HUDEP-2 (cell line): Measurements from ENCODE around the gene GABRG3.

Experiments
- DNase-seq, 76 experiments: peaks; one replicate each; lab custom pipeline; 2025; ENCODE audit not compliant: unreplicated experiment in 76 of 76; lab: John Stamatoyannopoulos, UW

The GABRG3 gene

GRCh38 chr15:27234593-27234992 is 263.6 kb downstream of the GABRG3 start:
- DNase-seq = no peak

GRCh38 chr15:27235161-27235560 is 264.2 kb downstream of the GABRG3 start:
- DNase-seq = no peak

- no peak for DNase-seq
Observed at GRCh38 chr15:27235681-27236080, 264.7 kb downstream of the GABRG3 start.

- no peak for DNase-seq
Observed at GRCh38 chr15:27237319-27237939, 266.4 kb downstream of the GABRG3 start.

GRCh38 chr15:27238209-27238608 is 267.2 kb downstream of the GABRG3 start:
- peak in 2 of 76 experiments; percentile 0 to 1 for DNase-seq

- DNase-seq = no peak
Observed at GRCh38 chr15:27238707-27239423, 267.9 kb downstream of the GABRG3 start.

GRCh38 chr15:27241943-27242342 is 271.0 kb downstream of the GABRG3 start:
- DNase-seq = no peak

- no peak for DNase-seq
Observed at GRCh38 chr15:27244047-27244446, 273.1 kb downstream of the GABRG3 start.

- DNase-seq = no peak
Observed at GRCh38 chr15:27248251-27248650, 277.3 kb downstream of the GABRG3 start.

- no peak for DNase-seq
Observed at GRCh38 chr15:27249046-27249759, 278.2 kb downstream of the GABRG3 start.

GRCh38 chr15:27249760-27250109 is 278.8 kb downstream of the GABRG3 start:
- DNase-seq = no peak

GRCh38 chr15:27250223-27250622 is 279.2 kb downstream of the GABRG3 start:
- no peak for DNase-seq

- DNase-seq = no peak
Observed at GRCh38 chr15:27254055-27254454, 283.1 kb downstream of the GABRG3 start.

- DNase-seq = no peak
Observed at GRCh38 chr15:27254801-27255200, 283.8 kb downstream of the GABRG3 start.

GRCh38 chr15:27256446-27256845 is 285.5 kb downstream of the GABRG3 start:
- DNase-seq = no peak

- no peak for DNase-seq
Observed at GRCh38 chr15:27258287-27258686, 287.3 kb downstream of the GABRG3 start.

- DNase-seq = no peak
Observed at GRCh38 chr15:27260523-27260922, 289.5 kb downstream of the GABRG3 start.

- DNase-seq = no peak
Observed at GRCh38 chr15:27268923-27269322, 297.9 kb downstream of the GABRG3 start.

GRCh38 chr15:27271258-27271657 is 300.3 kb downstream of the GABRG3 start:
- DNase-seq = no peak

GRCh38 chr15:27272427-27272826 is 301.4 kb downstream of the GABRG3 start:
- no peak for DNase-seq

GRCh38 chr15:27273506-27273905 is 302.5 kb downstream of the GABRG3 start:
- no peak for DNase-seq

GRCh38 chr15:27278761-27279160 is 307.8 kb downstream of the GABRG3 start:
- DNase-seq = no peak
